Mammary epithelial cell (primary cell): ENCODE measurements around the gene MYO1D.

Source experiments
- EZH2 ChIP-seq: IDR thresholded peaks from 2 replicates; pipeline ENCODE4 v1.6.1; 2012; ENCODE audit warnings: low read length, inconsistent platforms, borderline replicate concordance
- TF ChIP-seq, protein P1 (sequence below), 2 donors: IDR thresholded peaks in 1 of 2; conservative IDR thresholded peaks in 1 of 2; 2 replicates each; pipeline ENCODE4 v1.5.1; 2011 to 2012; ENCODE audit warnings: inconsistent platforms in 2 of 2, low read length in 2 of 2, mild to moderate bottlenecking in 2 of 2, control low read depth in 1 of 2, low read depth in 1 of 2; ENCODE audit not compliant: insufficient read depth in 1 of 2; ENCODE audit errors: extremely low read depth in 1 of 2

DNA sequence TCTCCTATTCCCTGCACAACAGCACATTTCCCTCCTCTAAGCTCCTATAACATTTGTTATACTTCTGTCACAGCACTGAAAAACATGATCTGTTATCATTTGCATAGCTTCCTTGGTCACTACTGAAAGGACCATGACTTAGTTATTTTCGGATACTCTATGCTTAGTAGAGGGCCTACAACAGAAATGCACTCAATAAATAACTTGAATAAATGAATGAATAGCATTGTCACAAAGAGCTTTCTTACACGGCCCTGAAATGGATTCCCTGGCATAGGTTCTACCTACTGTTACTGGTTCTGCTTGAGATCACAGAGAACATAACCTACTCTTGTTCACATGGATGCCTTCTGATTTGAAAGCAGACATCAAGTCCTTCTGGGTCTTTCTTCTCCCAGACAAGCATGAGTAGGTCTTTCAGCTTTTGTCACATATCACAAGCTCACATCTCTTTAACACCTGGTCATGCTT lies 41.6 kb downstream of the MYO1D start:
- TF ChIP-seq, protein P1, sequence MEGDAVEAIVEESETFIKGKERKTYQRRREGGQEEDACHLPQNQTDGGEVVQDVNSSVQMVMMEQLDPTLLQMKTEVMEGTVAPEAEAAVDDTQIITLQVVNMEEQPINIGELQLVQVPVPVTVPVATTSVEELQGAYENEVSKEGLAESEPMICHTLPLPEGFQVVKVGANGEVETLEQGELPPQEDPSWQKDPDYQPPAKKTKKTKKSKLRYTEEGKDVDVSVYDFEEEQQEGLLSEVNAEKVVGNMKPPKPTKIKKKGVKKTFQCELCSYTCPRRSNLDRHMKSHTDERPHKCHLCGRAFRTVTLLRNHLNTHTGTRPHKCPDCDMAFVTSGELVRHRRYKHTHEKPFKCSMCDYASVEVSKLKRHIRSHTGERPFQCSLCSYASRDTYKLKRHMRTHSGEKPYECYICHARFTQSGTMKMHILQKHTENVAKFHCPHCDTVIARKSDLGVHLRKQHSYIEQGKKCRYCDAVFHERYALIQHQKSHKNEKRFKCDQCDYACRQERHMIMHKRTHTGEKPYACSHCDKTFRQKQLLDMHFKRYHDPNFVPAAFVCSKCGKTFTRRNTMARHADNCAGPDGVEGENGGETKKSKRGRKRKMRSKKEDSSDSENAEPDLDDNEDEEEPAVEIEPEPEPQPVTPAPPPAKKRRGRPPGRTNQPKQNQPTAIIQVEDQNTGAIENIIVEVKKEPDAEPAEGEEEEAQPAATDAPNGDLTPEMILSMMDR (conservative IDR thresholded peaks at IDR 0.05 in 1 of 2, IDR thresholded peaks at IDR 0.05 in 1 of 2; ENCODE audit: extremely low read depth in 1 of 2, insufficient read depth in 1 of 2, low read depth in 1 of 2, low read length in 2 of 2): no peak
- TF ChIP-seq EZH2: no peak
